DOHH2 (cell line): Measurements from ENCODE around the gene CDK17.

ENCODE experiments used
- H3F3A ChIP-seq: fragments of 200-600 bp; sonication (generic), shearing (Covaris generic); 2 replicates; pipeline ENCODE4 v1.6.0; 2016; ENCODE audit warnings: antibody characterized with exemption, mild to moderate bottlenecking; ENCODE audit not compliant: control insufficient read depth, insufficient read depth
- H3K27ac ChIP-seq: fragments of 200-600 bp; sonication (generic); 2 replicates; pipeline ENCODE4 v1.5.1; 2014; ENCODE audit warnings: low read depth, mild to moderate bottlenecking, low read length, moderate library complexity
- H3K27me3 ChIP-seq: fragments of 200-600 bp; sonication (generic); 2 replicates; pipeline ENCODE4 v1.6.1; 2014; ENCODE audit warnings: mild to moderate bottlenecking, low read length, mixed read lengths; ENCODE audit not compliant: control insufficient read depth
- H3K36me3 ChIP-seq: fragments of 200-600 bp; sonication (generic); 2 replicates; pipeline ENCODE4 v1.6.1; 2014; ENCODE audit warnings: mild to moderate bottlenecking, low read length, moderate library complexity, mixed read lengths; ENCODE audit not compliant: control insufficient read depth
- H3K4me1 ChIP-seq: fragments of 200-600 bp; sonication (generic); 2 replicates; pipeline ENCODE4 v1.6.1; 2014; ENCODE audit warnings: mild to moderate bottlenecking, low read length, mixed read lengths; ENCODE audit not compliant: control insufficient read depth
- H3K4me2 ChIP-seq: fragments of 200-600 bp; sonication (generic); 2 replicates; pipeline ENCODE4 v1.6.0; 2014; ENCODE audit warnings: mild to moderate bottlenecking, low read length, moderate library complexity
- H3K4me3 ChIP-seq: fragments of 200-600 bp; sonication (generic); 2 replicates; pipeline ENCODE4 v1.5.1; 2014; ENCODE audit warnings: mild to moderate bottlenecking, low read length, mixed read lengths
- H3K79me2 ChIP-seq: fragments of 200-600 bp; sonication (generic); 2 replicates; pipeline ENCODE4 v1.6.1; 2014; ENCODE audit warnings: mild to moderate bottlenecking, low read length, mixed read lengths; ENCODE audit not compliant: control insufficient read depth
- H3K9me2 ChIP-seq: fragments of 200-600 bp; sonication (generic); replicated peaks from 2 replicates; pipeline ENCODE4 v1.6.1; 2014; ENCODE audit warnings: mild to moderate bottlenecking, low read length, mixed read lengths; ENCODE audit not compliant: control insufficient read depth
- H3K9me3 ChIP-seq: fragments of 200-600 bp; sonication (generic); 2 replicates; pipeline ENCODE4 v1.6.1; 2014; ENCODE audit warnings: antibody characterized with exemption, low read length, mixed read lengths; ENCODE audit not compliant: control insufficient read depth, insufficient read depth
- H4K20me1 ChIP-seq: fragments of 200-600 bp; sonication (generic); 2 replicates; pipeline ENCODE4 v1.6.0; 2014; ENCODE audit warnings: low read depth, mild to moderate bottlenecking, antibody characterized with exemption, low read length, moderate library complexity; ENCODE audit not compliant: control insufficient read depth, insufficient read depth
- CTCF ChIP-seq: fragments of 200-600 bp; sonication (generic); IDR thresholded peaks from one replicate; pipeline ENCODE4 v1.5.1; 2014; ENCODE audit warnings: antibody characterized with exemption, mild to moderate bottlenecking, low read depth, low read length; ENCODE audit not compliant: poor library complexity, severe bottlenecking
- EZH2phosphoT487 ChIP-seq: fragments of 200-600 bp; sonication (generic); IDR thresholded peaks from 2 replicates; pipeline ENCODE4 v1.6.1; 2017; ENCODE audit warnings: borderline replicate concordance, mild to moderate bottlenecking, antibody characterized with exemption, low read length, moderate library complexity, mixed read lengths

CDK17 gene

GRCh38 chr12:96375841-96376604 lies 24.2 kb downstream of the CDK17 start:
- peaks cover 97% of the 10 kb centered on the region for H3K79me2 ChIP-seq
- H3F3A ChIP-seq, result peaks cover 15% of the 10 kb centered on the region
- H3K9me2 ChIP-seq, result no peaks in the 10 kb centered on the region
- peak overlapping the region; percentile 41 for H3K4me3 ChIP-seq
- no peak for TF ChIP-seq EZH2phosphoT487
- no peak for TF ChIP-seq CTCF
- no peaks in the 10 kb centered on the region for H3K9me3 ChIP-seq
- 0 out of 2 replicates have a peak overlapping the region, but pooled peaks have one; percentile 1 for H3K27ac ChIP-seq
- H3K4me2 ChIP-seq, result peak overlapping the region; percentile 69
- peaks cover 77% of the 10 kb centered on the region for H3K4me1 ChIP-seq
- no peaks in the 10 kb centered on the region for H3K36me3 ChIP-seq
- no peaks in the 10 kb centered on the region for H3K27me3 ChIP-seq
- peaks cover 12% of the 10 kb centered on the region; the same call in 1 of the 2 replicates for H4K20me1 ChIP-seq

GRCh38 chr12:96375170-96375569 lies 25.1 kb downstream of the CDK17 start:
- Histone ChIP-seq H3K9me3 (no peaks in the 10 kb centered on the region), H3K79me2 (peaks cover 97% of the 10 kb centered on the region), H3F3A (peaks cover 15% of the 10 kb centered on the region), H3K4me1 (peaks cover 68% of the 10 kb centered on the region), H3K4me2 (0 out of 2 replicates have a peak overlapping the region, but pooled peaks have one; percentile 2), H3K4me3 (no peak overlapping the region), H3K27me3 (no peaks in the 10 kb centered on the region), H3K9me2 (no peaks in the 10 kb centered on the region), H3K27ac (no peak overlapping the region), H4K20me1 (peaks cover 12% of the 10 kb centered on the region; the same call in 1 of the 2 replicates), H3K36me3 (no peaks in the 10 kb centered on the region)
- TF ChIP-seq EZH2phosphoT487 (no peak), CTCF (no peak)

GRCh38 chr12:96371790-96372699 lies 28.2 kb downstream of the CDK17 start:
- Histone ChIP-seq H4K20me1 (peaks cover 17% of the 10 kb centered on the region; the same call in 1 of the 2 replicates), H3K9me3 (no peaks in the 10 kb centered on the region), H3K79me2 (peaks cover 97% of the 10 kb centered on the region), H3K4me1 (peaks cover 54% of the 10 kb centered on the region), H3K4me2 (no peak overlapping the region), H3K9me2 (no peaks in the 10 kb centered on the region), H3K27ac (no peak overlapping the region), H3K36me3 (no peaks in the 10 kb centered on the region), H3K4me3 (no peak overlapping the region), H3K27me3 (no peaks in the 10 kb centered on the region), H3F3A (no peaks in the 10 kb centered on the region)
- no peak for TF ChIP-seq EZH2phosphoT487
